CD4-positive, CD25-positive, alpha-beta regulatory T cell (primary cell): ENCODE data around the gene REV3L. TPM values are rescaled to one million over a fixed set of nuclear protein-coding genes. Genes with fewer than 3 reads are reported as not detected.

Source experiments
- ATAC-seq, 2 donors: fragments of 150-1000 bp; cut with Tn5 transposase; one replicate each; pipeline ENCODE4 v1.10.0; 2021; ENCODE audit warnings: low read depth in 2 of 2, moderate number of reproducible peaks in 2 of 2, moderate library complexity in 1 of 2
- DNase-seq, 3 donors: peaks; one replicate each; pipeline versions ENCODE4 v3.0.0 to v3.0.0-alpha.2; 2012 to 2022; ENCODE audit warnings: mixed read lengths in 1 of 3
- H3K27ac ChIP-seq: one replicate; pipeline ENCODE4 v1.7.0; 2013; ENCODE audit warnings: mild to moderate bottlenecking, low read length; ENCODE audit not compliant: insufficient read depth, poor library complexity, severe bottlenecking
- H3K27me3 ChIP-seq: one replicate; pipeline ENCODE4 v1.7.0; 2013; ENCODE audit warnings: low read length; ENCODE audit not compliant: control insufficient read depth, insufficient read depth
- H3K36me3 ChIP-seq: one replicate; pipeline ENCODE4 v1.7.0; 2013; ENCODE audit warnings: mild to moderate bottlenecking, low read length, moderate library complexity; ENCODE audit not compliant: control insufficient read depth, insufficient read depth
- H3K4me1 ChIP-seq: 2 replicates; pipeline ENCODE4 v1.7.0; 2013; ENCODE audit warnings: mild to moderate bottlenecking, low read length; ENCODE audit not compliant: insufficient read depth, control insufficient read depth, poor library complexity, severe bottlenecking
- H3K4me3 ChIP-seq: one replicate; pipeline ENCODE4 v1.7.0; 2013; ENCODE audit warnings: low read depth, mild to moderate bottlenecking, low read length, moderate library complexity
- H3K9me3 ChIP-seq, 2 experiments: 1 replicate in 1 of 2; 2 replicates in 1 of 2; pipeline ENCODE4 v1.7.0; 2013; ENCODE audit warnings: low read length in 2 of 2, mild to moderate bottlenecking in 1 of 2, moderate library complexity in 1 of 2; ENCODE audit not compliant: control insufficient read depth in 2 of 2
- H3K27ac Mint-ChIP-seq, 3 donors: one replicate each; pipeline ENCODE4 v1.8.0; 2020 to 2022; ENCODE audit warnings: mild to moderate bottlenecking in 3 of 3, mixed read lengths in 3 of 3, moderate library complexity in 2 of 3
- H3K27me3 Mint-ChIP-seq: one replicate; pipeline ENCODE4 v1.8.0; 2022; ENCODE audit warnings: mild to moderate bottlenecking, mixed read lengths
- H3K36me3 Mint-ChIP-seq: one replicate; pipeline ENCODE4 v1.8.0; 2020; ENCODE audit warnings: mixed read lengths
- H3K4me1 Mint-ChIP-seq, 4 donors: one replicate each; pipeline ENCODE4 v1.8.0; 2020 to 2022; ENCODE audit warnings: mixed read lengths in 4 of 4, mild to moderate bottlenecking in 1 of 4
- H3K4me3 Mint-ChIP-seq, 4 donors: one replicate each; pipeline ENCODE4 v1.8.0; 2020 to 2022; ENCODE audit warnings: mild to moderate bottlenecking in 4 of 4, mixed read lengths in 4 of 4, moderate library complexity in 3 of 4
- H3K9me3 Mint-ChIP-seq, 7 donors: one replicate each; pipeline ENCODE4 v1.8.0; 2020 to 2022; ENCODE audit warnings: mixed read lengths in 7 of 7, mild to moderate bottlenecking in 3 of 7, moderate library complexity in 2 of 7
- polyA plus RNA-seq, 4 donors: library from polyadenylated mRNA; unstranded; fragments of 300-500 nt; fragmentation: Illumina TruSeq; gene quantifications; one replicate each; pipeline ENCODE4 v1.2.3, GENCODE V29; 2021
- total RNA-seq: library from RNA; stranded (reverse); gene quantifications from one replicate; pipeline ENCODE4 v1.2.3, GENCODE V29; 2022

REV3L gene
- total and polyA plus RNA-seq, 5 donors from 2014 or later = 6.5 to 35.7 (median 9.4) TPM

DNA sequence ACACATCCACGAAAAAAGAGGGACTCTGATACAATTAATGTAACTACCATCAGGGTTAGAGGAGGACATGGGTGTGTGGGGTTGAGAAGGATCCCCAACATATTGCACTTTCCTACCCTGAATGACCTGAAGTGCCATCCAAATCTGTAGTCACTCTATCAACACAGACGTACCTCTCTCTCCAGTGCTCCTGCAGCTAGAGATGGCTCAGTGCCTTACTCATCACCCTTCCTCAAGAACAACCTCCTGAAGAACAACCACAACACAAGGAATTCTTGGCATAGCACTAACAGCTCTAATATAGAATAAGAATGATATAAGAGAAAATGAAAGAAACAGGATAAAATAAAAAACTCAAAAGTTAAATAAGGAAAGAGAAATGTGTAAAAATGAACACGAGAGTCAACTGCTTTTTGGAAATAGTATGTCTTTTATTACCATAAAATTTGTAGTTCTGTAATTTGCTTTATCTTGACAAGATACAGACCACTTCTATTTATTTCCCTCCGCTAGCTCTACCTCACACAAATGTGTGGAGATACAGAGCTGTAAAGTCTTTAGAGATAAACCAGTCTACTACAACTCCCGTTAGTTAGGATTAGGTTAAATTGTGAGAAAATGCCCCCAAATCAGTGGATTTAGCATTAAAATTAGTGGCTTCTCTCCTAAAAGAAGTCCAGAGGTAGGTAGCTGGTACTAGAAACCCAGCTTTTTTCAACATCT lies 63.9 kb downstream of the REV3L start:
- Histone ChIP-seq H3K9me3 (no peaks in the 10 kb centered on the region), H3K4me3 (no peak overlapping the region), H3K36me3 (peaks cover 16% of the 10 kb centered on the region), H3K27me3 (no peaks in the 10 kb centered on the region), H3K27ac (no peak overlapping the region), H3K4me1 (no peaks in the 10 kb centered on the region)
- H3K27me3 Mint-ChIP-seq = no peaks in the 10 kb centered on the region
- H3K27ac Mint-ChIP-seq = peak overlapping the region in 1 of 3 donors; percentile 21
- H3K4me1 Mint-ChIP-seq = peaks cover 10 to 30% (median 22%) of the 10 kb centered on the region in 4 donors
- no peaks in the 10 kb centered on the region for H3K9me3 Mint-ChIP-seq
- no peak for ATAC-seq
- H3K36me3 Mint-ChIP-seq = peaks cover 4% of the 10 kb centered on the region
- no peak for DNase-seq
- no peak overlapping the region for H3K4me3 Mint-ChIP-seq

DNA sequence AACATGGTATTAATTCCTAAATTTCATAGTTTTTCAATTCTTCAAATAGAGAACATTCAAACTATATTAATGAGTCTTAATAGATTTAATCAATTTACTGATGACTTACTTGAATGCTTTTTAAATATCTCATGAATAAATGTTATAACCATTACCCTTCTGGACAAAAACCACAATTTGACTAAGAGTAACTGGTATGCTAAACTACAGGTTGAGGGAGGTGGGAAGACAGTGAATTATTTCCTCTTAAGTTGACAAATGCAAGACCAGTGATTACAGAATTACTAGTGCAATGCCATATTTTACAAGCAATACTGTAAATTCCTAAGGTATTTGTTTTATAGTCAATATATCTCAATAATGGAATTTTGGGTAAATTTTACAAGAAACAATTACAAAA lies 65.1 kb downstream of the REV3L start:
- Mint-ChIP-seq H3K27me3 (no peaks in the 10 kb centered on the region), H3K4me1 (peaks cover 7 to 19% (median 12%) of the 10 kb centered on the region in 4 donors)
- H3K27me3 ChIP-seq = no peaks in the 10 kb centered on the region

DNA sequence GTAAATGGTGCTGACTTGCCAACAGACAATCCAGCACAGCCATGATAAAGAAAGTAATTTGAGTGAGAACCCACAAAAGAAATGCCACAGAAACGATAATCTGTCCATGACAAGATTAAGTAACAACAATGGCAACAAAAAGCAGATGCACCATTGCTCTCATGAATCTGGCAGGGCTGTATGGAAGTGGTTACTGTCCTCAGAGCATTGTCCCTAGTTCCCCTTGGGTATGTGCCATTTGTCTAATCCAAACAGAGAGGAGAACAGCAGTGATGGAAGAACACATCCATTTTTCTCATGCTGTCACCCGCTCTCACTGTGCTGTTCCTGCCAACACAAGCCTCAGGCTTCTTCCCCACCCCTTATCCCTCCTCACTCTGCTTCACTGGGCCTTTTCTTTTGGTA lies 65.8 kb downstream of the REV3L start:
- Histone ChIP-seq H3K27me3 (no peaks in the 10 kb centered on the region), H3K4me1 (no peaks in the 10 kb centered on the region), H3K36me3 (peaks cover 16% of the 10 kb centered on the region), H3K4me3 (no peak overlapping the region), H3K9me3 (no peaks in the 10 kb centered on the region), H3K27ac (no peak overlapping the region)
- ATAC-seq (no peak), DNase-seq (no peak)
- Mint-ChIP-seq H3K36me3 (peaks cover 3% of the 10 kb centered on the region), H3K27ac (no peak overlapping the region), H3K4me3 (no peak overlapping the region), H3K4me1 (peaks cover 8 to 20% (median 11%) of the 10 kb centered on the region in 4 donors), H3K27me3 (no peaks in the 10 kb centered on the region), H3K9me3 (no peaks in the 10 kb centered on the region)

More for the DNA sequence above, 65.1 kb downstream of the REV3L start:
- no peak overlapping the region for H3K27ac Mint-ChIP-seq
- DNase-seq = no peak
- Histone ChIP-seq H3K27ac (no peak overlapping the region), H3K9me3 (no peaks in the 10 kb centered on the region), H3K4me3 (no peak overlapping the region), H3K36me3 (peaks cover 16% of the 10 kb centered on the region), H3K4me1 (no peaks in the 10 kb centered on the region)
- no peak for ATAC-seq
- no peaks in the 10 kb centered on the region for H3K9me3 Mint-ChIP-seq
- no peak overlapping the region for H3K4me3 Mint-ChIP-seq
- H3K36me3 Mint-ChIP-seq = no peaks in the 10 kb centered on the region

DNA sequence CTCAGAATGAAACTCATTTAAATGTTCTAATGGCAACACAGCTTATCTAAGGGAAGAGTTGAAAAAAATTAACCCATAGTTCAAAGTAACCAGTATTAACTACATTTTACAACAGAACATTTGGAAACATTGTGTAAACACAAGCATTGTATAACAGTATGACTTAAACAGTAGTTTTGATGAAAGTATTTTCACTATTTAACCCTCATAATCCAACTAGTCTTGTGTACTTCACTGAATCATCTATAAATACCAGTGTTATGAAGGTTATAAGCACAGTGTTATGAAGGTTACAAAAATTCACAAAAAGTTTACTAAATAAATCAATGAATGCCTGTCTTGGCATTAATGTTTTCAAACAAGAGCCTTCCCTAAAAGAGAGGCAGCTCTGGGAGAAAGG lies 66.5 kb downstream of the REV3L start:
- H3K9me3 Mint-ChIP-seq = no peaks in the 10 kb centered on the region
- peaks cover 7 to 23% (median 14%) of the 10 kb centered on the region in 4 donors for H3K4me1 Mint-ChIP-seq
- no peak for DNase-seq
- ATAC-seq = no peak
- Histone ChIP-seq H3K36me3 (peaks cover 22% of the 10 kb centered on the region), H3K27ac (no peak overlapping the region), H3K27me3 (no peaks in the 10 kb centered on the region), H3K9me3 (no peaks in the 10 kb centered on the region), H3K4me3 (no peak overlapping the region), H3K4me1 (no peaks in the 10 kb centered on the region)
- no peaks in the 10 kb centered on the region for H3K27me3 Mint-ChIP-seq
- H3K4me3 Mint-ChIP-seq = no peak overlapping the region
- no peak overlapping the region for H3K27ac Mint-ChIP-seq
- H3K36me3 Mint-ChIP-seq = peaks cover 10% of the 10 kb centered on the region

DNA sequence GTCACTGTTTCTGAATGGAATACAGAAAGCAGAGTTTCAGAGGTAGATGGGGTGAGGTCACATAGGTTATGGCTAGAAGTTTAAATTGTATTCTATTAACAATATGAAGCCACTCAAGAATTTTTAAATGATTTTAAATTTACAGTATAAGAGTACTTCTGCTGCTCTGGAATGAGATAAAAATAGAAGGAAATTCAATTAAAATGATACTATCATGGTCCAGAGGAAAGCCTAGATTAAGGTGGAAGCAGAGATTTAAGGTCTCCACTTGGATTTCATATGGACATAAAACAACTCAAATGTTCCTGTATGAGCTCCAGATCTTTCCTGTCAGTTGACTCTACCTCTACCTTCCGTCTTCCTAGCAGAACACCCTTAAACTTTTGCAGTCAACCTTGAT lies 68.6 kb downstream of the REV3L start:
- Mint-ChIP-seq H3K9me3 (no peaks in the 10 kb centered on the region), H3K36me3 (peaks cover 11% of the 10 kb centered on the region), H3K27me3 (no peaks in the 10 kb centered on the region), H3K4me3 (no peak overlapping the region), H3K4me1 (peaks cover 8 to 25% (median 12%) of the 10 kb centered on the region in 4 donors), H3K27ac (no peak overlapping the region)
- H3K4me1 ChIP-seq = no peaks in the 10 kb centered on the region
- no peaks in the 10 kb centered on the region for H3K9me3 ChIP-seq
- ATAC-seq (no peak), DNase-seq (no peak)
- H3K36me3 ChIP-seq = peaks cover 32% of the 10 kb centered on the region
- H3K27ac ChIP-seq = no peak overlapping the region
- H3K4me3 ChIP-seq = no peak overlapping the region
- no peaks in the 10 kb centered on the region for H3K27me3 ChIP-seq

DNA sequence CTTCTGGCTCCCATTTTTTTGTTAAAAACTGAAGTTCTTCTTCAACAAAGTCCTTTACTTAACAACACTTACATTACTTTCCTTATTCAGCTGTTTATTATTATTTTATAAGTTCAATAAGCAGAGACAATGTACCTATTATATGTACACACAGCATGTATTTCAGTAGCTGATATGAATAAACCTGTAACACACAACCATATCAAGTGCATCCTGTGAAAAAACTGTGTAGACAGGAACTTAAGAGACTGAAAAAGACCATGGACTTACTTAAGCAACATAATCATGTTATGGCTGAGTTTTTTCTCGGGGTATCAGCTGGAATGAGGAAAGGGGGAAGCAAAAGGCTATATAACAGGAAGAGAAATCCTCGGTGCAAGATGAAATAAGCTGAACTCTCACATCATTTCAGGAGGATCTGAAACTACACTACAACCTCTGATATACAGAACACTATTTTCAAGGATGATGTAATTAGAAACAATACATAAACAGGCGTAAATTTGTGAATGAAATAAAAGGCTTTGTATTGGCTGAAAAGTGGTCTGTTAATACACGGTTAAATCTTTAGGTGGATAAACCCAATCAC lies 70.9 kb downstream of the REV3L start:
- ATAC-seq (no peak), DNase-seq (no peak)
- H3K9me3 Mint-ChIP-seq = no peaks in the 10 kb centered on the region
- Histone ChIP-seq H3K36me3 (peaks cover 36% of the 10 kb centered on the region), H3K4me3 (no peak overlapping the region), H3K9me3 (no peaks in the 10 kb centered on the region), H3K4me1 (no peaks in the 10 kb centered on the region), H3K27ac (no peak overlapping the region), H3K27me3 (no peaks in the 10 kb centered on the region)
- peaks cover 20% of the 10 kb centered on the region for H3K36me3 Mint-ChIP-seq
- no peak overlapping the region for H3K4me3 Mint-ChIP-seq
- no peaks in the 10 kb centered on the region for H3K27me3 Mint-ChIP-seq
- peak overlapping the region in 1 of 3 donors; percentile 2 for H3K27ac Mint-ChIP-seq
- peaks cover 8 to 18% (median 11%) of the 10 kb centered on the region in 4 donors for H3K4me1 Mint-ChIP-seq

DNA sequence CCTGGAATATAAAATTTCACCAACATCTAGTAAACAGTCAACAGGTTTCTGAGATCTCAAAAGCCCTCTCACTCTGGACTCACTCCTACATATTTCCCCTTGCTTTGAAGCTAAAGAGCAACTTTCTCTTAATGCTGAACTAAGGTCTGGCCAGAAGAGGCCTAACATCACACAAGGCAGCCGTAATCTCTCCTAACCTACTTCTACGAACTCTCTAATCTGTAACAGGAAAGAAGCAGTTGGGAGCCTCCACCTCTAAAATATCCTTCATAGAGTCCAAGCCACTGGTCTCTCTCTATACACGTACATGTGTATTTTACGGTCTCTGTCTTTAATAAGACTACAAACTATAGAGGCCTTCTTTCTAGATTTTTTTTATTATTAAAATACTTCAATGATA lies 72.0 kb downstream of the REV3L start:
- Histone ChIP-seq H3K36me3 (peaks cover 36% of the 10 kb centered on the region), H3K27me3 (no peaks in the 10 kb centered on the region), H3K4me3 (no peak overlapping the region), H3K4me1 (no peaks in the 10 kb centered on the region), H3K9me3 (no peaks in the 10 kb centered on the region), H3K27ac (no peak overlapping the region)
- DNase-seq = no peak
- Mint-ChIP-seq H3K27me3 (no peaks in the 10 kb centered on the region), H3K4me3 (no peak overlapping the region), H3K9me3 (no peaks in the 10 kb centered on the region), H3K4me1 (peaks cover 5 to 19% (median 12%) of the 10 kb centered on the region in 4 donors), H3K36me3 (peaks cover 27% of the 10 kb centered on the region), H3K27ac (peak overlapping the region in 1 of 3 donors; percentile 54)
- no peak for ATAC-seq

DNA sequence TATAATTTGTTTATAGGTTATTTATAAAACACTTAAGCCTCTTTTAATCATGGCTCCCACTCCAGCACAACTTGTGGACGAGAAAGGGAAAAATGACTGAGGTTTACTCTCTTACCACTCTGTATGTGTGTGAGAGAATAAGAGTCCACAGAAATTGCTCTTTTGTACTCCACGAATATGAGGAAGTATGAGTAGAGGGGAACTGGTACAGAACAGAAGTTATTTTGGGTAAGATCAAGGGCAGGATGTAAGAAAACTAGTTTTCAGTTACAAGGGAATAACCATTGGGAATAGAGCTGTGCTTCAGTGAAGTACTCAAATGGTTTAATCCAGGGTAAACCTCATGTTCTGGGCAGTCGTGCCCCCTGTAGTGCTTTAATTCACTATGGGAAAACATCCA lies 72.6 kb downstream of the REV3L start:
- DNase-seq (no peak), ATAC-seq (no peak)
- Histone ChIP-seq H3K4me3 (no peak overlapping the region), H3K27me3 (no peaks in the 10 kb centered on the region), H3K36me3 (peaks cover 30% of the 10 kb centered on the region), H3K9me3 (no peaks in the 10 kb centered on the region), H3K27ac (no peak overlapping the region), H3K4me1 (no peaks in the 10 kb centered on the region)
- peaks cover 27% of the 10 kb centered on the region for H3K36me3 Mint-ChIP-seq
- no peaks in the 10 kb centered on the region for H3K9me3 Mint-ChIP-seq
- H3K27me3 Mint-ChIP-seq = no peaks in the 10 kb centered on the region
- H3K4me1 Mint-ChIP-seq = peaks cover 6 to 21% (median 14%) of the 10 kb centered on the region in 4 donors
- H3K27ac Mint-ChIP-seq = no peak overlapping the region
- no peak overlapping the region for H3K4me3 Mint-ChIP-seq
